Activated CD8-positive, alpha-beta T cell treated with anti-CD3 and anti-CD28 coated beads for 36 hours (primary cell): ENCODE results near the gene LSG1. TPM values are rescaled to one million over a fixed set of nuclear protein-coding genes. Genes with fewer than 3 reads are reported as not detected.
"Not testable (repeated sequence)": the region's sequence is repeated elsewhere in the genome, so short reads cannot be mapped to it uniquely, and the experiment has no call there.

Experiments
- ATAC-seq: fragments of 200-7000 bp; cut with Tn5 transposase; one replicate; pipeline ENCODE4 v1.10.0; 2021; ENCODE audit warnings: mild to moderate bottlenecking, moderate library complexity
- CTCF ChIA-PET: fragments of 350-600 bp; sonication (Branson Sonifier 250); formaldehyde crosslinking; loops from one replicate; lab custom pipeline; 2021; ENCODE audit warnings: antibody characterized with exemption; lab: Charles Lee
- POLR2A ChIA-PET: fragments of 350-600 bp; sonication (Branson Sonifier 250); formaldehyde crosslinking; loops from one replicate; lab custom pipeline; 2021; ENCODE audit warnings: antibody characterized with exemption; lab: Charles Lee
- DNase-seq: peaks from one replicate; pipeline ENCODE4 v3.0.0-alpha.2; 2020
- H3K27ac Mint-ChIP-seq: one replicate; pipeline ENCODE4 v1.8.0; 2021; ENCODE audit warnings: mild to moderate bottlenecking, mixed read lengths
- H3K27me3 Mint-ChIP-seq: one replicate; pipeline ENCODE4 v1.8.0; 2021; ENCODE audit warnings: mixed read lengths
- H3K36me3 Mint-ChIP-seq: one replicate; pipeline ENCODE4 v1.8.0; 2021; ENCODE audit warnings: low read depth, mixed read lengths
- H3K4me1 Mint-ChIP-seq: one replicate; pipeline ENCODE4 v1.8.0; 2021; ENCODE audit warnings: low read depth, mixed read lengths
- H3K4me3 Mint-ChIP-seq: one replicate; pipeline ENCODE4 v1.8.0; 2021; ENCODE audit warnings: mild to moderate bottlenecking, moderate library complexity, mixed read lengths
- H3K9me3 Mint-ChIP-seq: one replicate; pipeline ENCODE4 v1.8.0; 2021; ENCODE audit warnings: mixed read lengths
- CTCF ChIP-seq: fragments of 200-600 bp; IDR thresholded peaks from one replicate; pipeline ENCODE4 v1.8.0; 2022; ENCODE audit warnings: antibody characterized with exemption, mild to moderate bottlenecking
- intact Hi-C: fragments of 100-400 bp; cut with micrococcal nuclease; formaldehyde crosslinking; loops from one replicate; pipeline ENCODE4 v1.10.0; 2022
- total RNA-seq, 2 experiments: library from RNA; stranded (reverse); gene quantifications; one replicate each; pipeline ENCODE4 v1.2.3, GENCODE V29; 2021

The LSG1 gene
- total RNA-seq, 2 experiments from 2014 or later: 36.5 to 41.3 TPM

- ChIA-PET POLR2A (interaction anchor here (0.6 to 1.1 kb wide), 3 partner anchors 11 to 53 kb away, joined by 3 read pairs; no protein-coding TSS in a partner anchor), CTCF (interaction anchor here (0.6 to 1.6 kb wide), 23 partner anchors 9 to 299 kb away, joined by 3 to 6 read pairs (median 3); partner anchors contain the start of genes GP5 and LSG1)
- DNase-seq (peak; percentile 77), ATAC-seq (peak; percentile 87)
- peak within 1 kb of the TSS; percentile 57 for H3K27ac Mint-ChIP-seq
- peaks cover 2% of the 10 kb centered on the region for H3K9me3 Mint-ChIP-seq
- peak within 1 kb of the TSS; percentile 83 for H3K4me3 Mint-ChIP-seq
- peaks cover 4% of the 10 kb centered on the region for H3K4me1 Mint-ChIP-seq
- H3K36me3 Mint-ChIP-seq: peaks cover 2% of the 10 kb centered on the region
- TF ChIP-seq CTCF: peak; percentile 75
- H3K27me3 Mint-ChIP-seq: no peaks in the 10 kb centered on the region
- intact Hi-C loops: no loop called here
Observed at GRCh38 chr3:194633349-194634004, 38.5 kb downstream of the LSG1 start, which contains the start of gene TMEM44. Gene TMEM44 (minus strand): TSS chr3:194633419. CDS start chr3:194633215, 204 bp downstream.

GRCh38 chr3:194632809-194633348, 39.1 kb downstream of the LSG1 start:
- POLR2A ChIA-PET: no interaction called here
- CTCF ChIA-PET: interaction anchor here (0.7 to 1.6 kb wide), 8 partner anchors 10 to 234 kb away, joined by 3 to 6 read pairs (median 4); partner anchors contain the start of genes GP5 and LSG1
- ATAC-seq (peak; percentile 66), DNase-seq (peak; percentile 32)
- no peak for TF ChIP-seq CTCF
- Mint-ChIP-seq H3K4me3 (peak overlapping the region; percentile 83), H3K27me3 (no peaks in the 10 kb centered on the region), H3K36me3 (peaks cover 2% of the 10 kb centered on the region), H3K4me1 (peaks cover 4% of the 10 kb centered on the region), H3K27ac (peak overlapping the region; percentile 57), H3K9me3 (peaks cover 2% of the 10 kb centered on the region)
- intact Hi-C loops: no loop called here

- no peak for TF ChIP-seq CTCF
- no peaks in the 10 kb centered on the region for H3K27me3 Mint-ChIP-seq
- peaks cover 4% of the 10 kb centered on the region for H3K4me1 Mint-ChIP-seq
- CTCF ChIA-PET: interaction anchor here (1.6 kb wide), 1 partner anchor 18 kb away, joined by 4 read pairs; no protein-coding TSS in a partner anchor
- H3K27ac Mint-ChIP-seq: no peak overlapping the region
- POLR2A ChIA-PET: no interaction called here
- H3K36me3 Mint-ChIP-seq: peaks cover 2% of the 10 kb centered on the region
- H3K9me3 Mint-ChIP-seq: peaks cover 2% of the 10 kb centered on the region
- intact Hi-C loops: no loop called here
- ATAC-seq: peak; percentile 7
- no peak for DNase-seq
- peak overlapping the region; percentile 83 for H3K4me3 Mint-ChIP-seq
Observed at GRCh38 chr3:194632226-194632808, 39.7 kb downstream of the LSG1 start.

- DNase-seq (no peak), ATAC-seq (no peak)
- H3K4me3 Mint-ChIP-seq: peak overlapping the region; percentile 83
- H3K27me3 Mint-ChIP-seq: no peaks in the 10 kb centered on the region
- intact Hi-C loops: no loop called here
- no peak for TF ChIP-seq CTCF
- H3K36me3 Mint-ChIP-seq: peaks cover 2% of the 10 kb centered on the region
- peaks cover 2% of the 10 kb centered on the region for H3K9me3 Mint-ChIP-seq
- ChIA-PET POLR2A (no interaction called here), CTCF (no interaction called here)
- H3K4me1 Mint-ChIP-seq: peaks cover 4% of the 10 kb centered on the region
- H3K27ac Mint-ChIP-seq: no peak overlapping the region
Observed at GRCh38 chr3:194631696-194632095, 40.3 kb downstream of the LSG1 start.

- DNase-seq, H3K36me3 Mint-ChIP-seq, intact Hi-C loops, POLR2A ChIA-PET, H3K4me1 Mint-ChIP-seq, H3K9me3 Mint-ChIP-seq, H3K4me3 Mint-ChIP-seq, H3K27ac Mint-ChIP-seq, H3K27me3 Mint-ChIP-seq, ATAC-seq, CTCF ChIA-PET: not testable (repeated sequence)
Observed at GRCh38 chr3:194630681-194631080, 41.3 kb downstream of the LSG1 start.
